ENCODE results near the gene ZBTB40. TPM values are rescaled to one million over a fixed set of nuclear protein-coding genes. Genes with fewer than 3 reads are reported as not detected.

The ZBTB40 gene
- total and polyA plus RNA-seq, 2 of the 13 experiments (the other 11 are each of a cell fraction or from before 2014, with no cell fraction given), result 8.8 to 16.5 TPM

GRCh38 chr1:22414244-22414751, 37.4 kb upstream of the ZBTB40 start (continued):
- no peak for TF ChIP-seq ATF5 (CRISPR knock-in tag; IDR thresholded peaks at IDR 0.05; ENCODE audit: low read depth)
- no peak for TF ChIP-seq SP1 (IDR thresholded peaks at IDR 0.05)
- no peak for TF ChIP-seq SP1 (CRISPR knock-in tag; IDR thresholded peaks at IDR 0.05)
- no peak for TF ChIP-seq ZNF780A (CRISPR knock-in tag; IDR thresholded peaks at IDR 0.05)
- TF ChIP-seq ZNF691 (CRISPR knock-in tag; IDR thresholded peaks at IDR 0.05; ENCODE audit: borderline replicate concordance, low read depth), result no peak
- TF ChIP-seq FOXK1 (CRISPR knock-in tag; IDR thresholded peaks at IDR 0.05; ENCODE audit: borderline replicate concordance, low read depth), result peak; percentile 91
- TF ChIP-seq KLF6 (CRISPR knock-in tag; IDR thresholded peaks at IDR 0.05), result no peak
- TF ChIP-seq ZNF124 (CRISPR knock-in tag; IDR thresholded peaks at IDR 0.05), result no peak
- TF ChIP-seq, protein P1, sequence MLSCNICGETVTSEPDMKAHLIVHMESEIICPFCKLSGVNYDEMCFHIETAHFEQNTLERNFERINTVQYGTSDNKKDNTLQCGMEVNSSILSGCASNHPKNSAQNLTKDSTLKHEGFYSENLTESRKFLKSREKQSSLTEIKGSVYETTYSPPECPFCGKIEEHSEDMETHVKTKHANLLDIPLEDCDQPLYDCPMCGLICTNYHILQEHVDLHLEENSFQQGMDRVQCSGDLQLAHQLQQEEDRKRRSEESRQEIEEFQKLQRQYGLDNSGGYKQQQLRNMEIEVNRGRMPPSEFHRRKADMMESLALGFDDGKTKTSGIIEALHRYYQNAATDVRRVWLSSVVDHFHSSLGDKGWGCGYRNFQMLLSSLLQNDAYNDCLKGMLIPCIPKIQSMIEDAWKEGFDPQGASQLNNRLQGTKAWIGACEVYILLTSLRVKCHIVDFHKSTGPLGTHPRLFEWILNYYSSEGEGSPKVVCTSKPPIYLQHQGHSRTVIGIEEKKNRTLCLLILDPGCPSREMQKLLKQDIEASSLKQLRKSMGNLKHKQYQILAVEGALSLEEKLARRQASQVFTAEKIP (CRISPR knock-in tag; IDR thresholded peaks at IDR 0.05; ENCODE audit: borderline replicate concordance), result no peak
- no peak for TF ChIP-seq ZSCAN30 (CRISPR knock-in tag; IDR thresholded peaks at IDR 0.05)
- TF ChIP-seq MYC (CRISPR knock-in tag; IDR thresholded peaks at IDR 0.05; ENCODE audit: borderline replicate concordance), result peak; percentile 28; the same call in 1 of the 2 replicates
- TF ChIP-seq ARNT2 (CRISPR knock-in tag; IDR thresholded peaks at IDR 0.05; ENCODE audit: low read depth), result no peak
- TF ChIP-seq GMEB1 (CRISPR knock-in tag; IDR thresholded peaks at IDR 0.05; ENCODE audit: borderline replicate concordance), result peak; percentile 29; the same call in 1 of the 2 replicates
- no peak for TF ChIP-seq ZNF3 (CRISPR knock-in tag; IDR thresholded peaks at IDR 0.05)
- TF ChIP-seq ZNF180 (CRISPR knock-in tag; IDR thresholded peaks at IDR 0.05; ENCODE audit: borderline replicate concordance, low read depth), result no peak
- no peak for TF ChIP-seq RELA (CRISPR knock-in tag; IDR thresholded peaks at IDR 0.05)
- TF ChIP-seq REPIN1 (CRISPR knock-in tag; IDR thresholded peaks at IDR 0.05; ENCODE audit: borderline replicate concordance, low read depth), result no peak; the same call in 1 of the 2 replicates
- TF ChIP-seq ZNF530 (CRISPR knock-in tag; IDR thresholded peaks at IDR 0.05; ENCODE audit: low read depth), result no peak
- TF ChIP-seq BATF2 (CRISPR knock-in tag; IDR thresholded peaks at IDR 0.05), result no peak
- TF ChIP-seq SSRP1 (CRISPR knock-in tag; IDR thresholded peaks at IDR 0.05), result no peak
- peak; percentile 67 to 72; a peak in 2 of 4 replicates for TF ChIP-seq NR2F1 (CRISPR knock-in tag; IDR thresholded peaks at IDR 0.05)
- peak; percentile 56; the same call in 1 of the 2 replicates for TF ChIP-seq NKX3-1 (CRISPR knock-in tag; IDR thresholded peaks at IDR 0.05)
- no peak for TF ChIP-seq MATR3 (CRISPR knock-in tag; IDR thresholded peaks at IDR 0.05)
- TF ChIP-seq KAT8 (CRISPR knock-in tag; IDR thresholded peaks at IDR 0.05), result peak; percentile 60; the same call in 1 of the 2 replicates
- TF ChIP-seq E2F5 (CRISPR knock-in tag; conservative IDR thresholded peaks at IDR 0.05), result no peak

Measured in HepG2 (cell line).